UCSD-AML1 (cell line): Measurements from ENCODE around the gene CHST7.

Experiments
- DNase-seq: peaks from one replicate; lab custom pipeline; 2025; ENCODE audit not compliant: unreplicated experiment; lab: John Stamatoyannopoulos, UW

CHST7 gene

DNA sequence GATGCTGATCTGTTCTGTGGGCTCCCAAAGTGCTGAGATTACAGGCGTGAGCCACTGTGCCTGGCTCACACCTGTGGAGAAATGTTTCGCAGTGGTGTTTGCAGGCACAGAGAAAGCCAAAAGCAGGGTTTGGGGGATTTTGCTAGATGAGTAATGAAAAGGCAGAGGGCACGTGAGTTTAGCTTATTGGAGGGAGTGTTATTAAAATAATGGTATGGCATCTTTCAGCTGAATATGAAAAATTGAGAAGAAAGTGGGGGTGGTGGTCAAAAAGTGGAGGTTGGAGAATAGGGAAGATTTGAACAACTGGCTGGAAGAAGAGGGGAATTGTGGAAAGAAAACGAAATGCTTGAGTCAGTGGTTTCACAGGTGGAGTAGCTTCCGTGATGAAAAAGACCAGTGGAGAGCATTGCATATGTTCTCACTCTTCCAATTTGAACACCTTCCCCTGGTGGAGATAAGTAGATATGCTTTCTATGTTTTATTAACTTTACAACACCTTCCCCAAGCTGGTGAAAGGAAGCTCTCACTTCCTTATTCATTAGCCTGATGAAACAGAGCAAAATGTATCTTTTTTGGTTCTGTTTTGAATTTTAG is 1.1 kb upstream of the CHST7 start:
- no peak for DNase-seq

GRCh38 chrX:46573892-46574773 is 568 bp downstream of the CHST7 start:
- peak; percentile 65 for DNase-seq

GRCh38 chrX:46574774-46575381 is 1.3 kb downstream of the CHST7 start:
- peak; percentile 49 for DNase-seq

GRCh38 chrX:46575586-46575985 is 2.0 kb downstream of the CHST7 start:
- DNase-seq: no peak

DNA sequence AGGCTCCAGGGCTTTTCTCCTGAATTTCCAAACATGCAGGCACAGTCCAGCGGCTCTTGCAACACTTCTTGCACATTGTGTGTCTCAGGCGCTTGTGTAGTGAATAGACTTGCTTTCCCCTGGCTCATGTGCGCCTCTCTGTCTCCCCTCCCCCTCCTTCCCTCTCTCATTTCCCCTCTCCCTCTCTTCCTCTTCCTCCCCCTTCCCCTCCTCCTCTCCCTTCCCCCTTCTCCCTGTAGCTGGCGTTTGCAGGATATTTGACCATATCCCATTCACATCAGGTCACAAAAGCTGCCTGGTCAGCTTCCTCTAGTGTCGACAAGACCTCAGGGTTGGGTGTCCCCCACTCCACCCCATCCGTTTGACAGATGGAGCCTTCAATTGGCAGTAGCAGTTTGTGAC is 2.4 kb downstream of the CHST7 start:
- DNase-seq: peak; percentile 25

DNA sequence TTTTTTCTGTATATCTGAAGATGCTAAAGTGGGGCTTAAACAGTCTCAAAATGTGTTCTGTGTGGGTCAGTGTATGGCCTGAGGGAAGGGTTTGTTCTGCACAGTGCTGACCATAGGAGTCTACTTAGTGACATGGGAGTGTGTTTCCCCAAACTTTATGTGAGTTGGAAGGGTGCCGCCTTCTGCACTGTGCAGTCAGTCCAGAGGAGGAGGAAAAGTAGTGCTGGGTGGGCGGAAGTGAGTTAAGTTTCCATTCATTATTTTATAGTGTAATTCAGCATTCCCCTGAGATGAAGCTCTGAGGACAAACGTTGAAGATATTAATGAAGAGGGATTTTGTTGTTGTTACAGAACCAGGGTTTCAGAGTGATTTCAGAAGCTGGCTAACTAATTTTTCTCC is 2.9 kb downstream of the CHST7 start:
- DNase-seq: no peak

DNA sequence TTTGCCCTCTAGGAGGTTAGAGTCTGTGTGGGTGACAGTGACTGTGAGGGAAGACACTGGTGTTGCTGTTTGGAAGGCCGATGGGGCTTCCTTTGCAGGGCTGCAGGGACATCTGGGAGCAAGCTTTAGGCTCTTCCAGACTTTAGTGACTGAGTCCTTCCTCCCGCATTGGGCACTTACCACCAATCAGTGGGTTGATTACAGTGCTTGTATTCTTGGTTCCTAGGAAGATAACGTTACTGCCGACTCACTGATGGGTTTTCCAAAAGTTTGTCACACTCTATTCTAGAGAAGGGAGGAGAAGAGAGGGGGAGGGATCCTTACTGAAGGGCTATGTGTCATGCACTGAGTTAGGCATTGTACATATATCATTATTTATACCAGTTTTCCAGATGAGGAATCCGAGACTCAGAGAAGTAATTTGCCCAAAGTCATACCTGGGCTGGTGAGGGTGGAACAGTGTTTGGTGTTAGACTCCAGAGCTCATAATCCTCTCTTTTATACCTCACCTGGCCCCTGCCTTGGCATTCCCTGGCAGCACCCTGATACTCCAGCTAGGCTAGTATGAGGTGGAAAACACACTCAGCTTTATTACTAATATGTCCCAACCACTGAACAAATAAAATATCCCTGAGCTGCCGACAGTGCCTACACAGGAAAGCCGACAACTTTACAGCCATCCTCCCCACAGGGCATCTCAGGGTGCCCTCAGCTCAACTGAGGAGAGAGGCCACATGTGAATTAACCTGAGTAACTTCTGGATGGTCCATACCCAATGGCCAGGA is 3.8 kb downstream of the CHST7 start:
- no peak for DNase-seq

DNA sequence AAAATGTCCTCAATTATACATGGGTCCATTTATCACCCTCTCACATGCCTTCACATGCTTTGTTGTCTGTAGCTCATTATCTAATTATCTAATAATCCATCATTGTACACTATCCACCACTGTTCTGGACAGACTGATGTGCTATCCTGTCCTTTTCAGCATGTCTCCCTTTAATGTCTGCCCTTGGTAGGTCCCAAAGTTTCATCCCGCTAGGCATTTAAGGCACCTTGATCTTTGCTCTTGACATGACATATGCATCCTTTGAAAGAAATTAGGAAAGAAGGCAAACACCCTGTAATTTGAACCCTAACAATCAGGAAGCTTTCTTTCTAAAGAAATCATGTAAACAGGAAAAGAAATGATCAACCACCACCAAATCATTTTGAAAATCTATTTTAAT is 5.7 kb downstream of the CHST7 start:
- no peak for DNase-seq

DNA sequence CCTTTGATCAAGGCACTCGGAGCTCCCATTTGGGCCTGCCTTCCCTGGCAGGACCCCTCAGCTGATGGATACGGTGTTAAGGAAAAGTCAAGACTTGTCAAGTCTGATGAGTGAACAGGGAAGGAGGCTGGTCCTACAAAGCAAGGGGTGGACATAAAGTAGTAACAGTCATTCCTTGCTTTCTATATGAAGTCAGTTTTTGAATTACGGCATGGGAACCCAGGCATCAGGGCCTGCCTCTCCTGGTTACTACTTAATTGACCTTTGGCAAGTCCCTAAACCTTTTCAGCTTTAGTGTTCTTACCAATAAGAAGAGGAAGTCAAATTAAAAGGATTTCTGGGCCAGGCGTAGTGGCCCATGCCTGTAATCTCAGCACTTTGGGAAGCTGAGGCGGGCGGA is 7.0 kb downstream of the CHST7 start:
- DNase-seq: no peak

DNA sequence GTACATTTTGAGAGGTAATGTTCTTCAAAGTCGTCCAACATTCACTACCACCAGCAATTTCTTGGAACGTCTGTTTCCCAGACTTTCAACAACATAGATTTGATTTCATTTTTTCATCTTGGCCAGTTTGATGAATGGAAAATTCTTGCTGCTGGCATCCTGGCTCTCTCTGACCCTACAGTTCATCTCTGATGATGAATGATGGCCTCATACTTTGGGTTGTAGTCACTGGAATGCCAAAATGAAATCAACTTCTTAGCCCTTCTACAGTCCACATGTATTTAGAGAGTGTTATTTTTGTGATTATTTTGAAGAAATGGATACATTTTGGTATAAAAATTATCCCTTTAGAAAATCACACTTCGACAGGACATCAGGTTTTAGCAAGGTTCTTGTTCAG is 8.8 kb downstream of the CHST7 start:
- no peak for DNase-seq

GRCh38 chrX:46582966-46583365 is 9.4 kb downstream of the CHST7 start:
- DNase-seq: no peak

DNA sequence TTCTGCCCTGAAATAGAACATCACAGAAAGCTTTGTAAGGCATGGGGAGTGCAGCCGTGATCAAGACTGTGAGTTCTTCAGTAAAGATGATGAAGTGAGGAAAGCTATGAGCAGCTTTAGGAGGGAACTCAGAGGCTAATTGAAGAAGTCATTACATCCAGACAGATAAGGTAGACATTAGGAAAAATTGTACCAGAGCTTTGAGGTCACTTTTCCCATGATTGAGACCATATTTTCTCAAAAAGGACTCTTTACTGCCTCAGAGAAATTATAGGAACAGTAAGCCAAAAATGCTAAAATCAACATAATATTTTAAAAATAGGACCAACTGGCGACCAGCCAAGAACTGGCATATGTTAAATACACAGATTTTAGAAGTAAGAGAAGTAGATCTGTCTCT is 11.2 kb downstream of the CHST7 start:
- DNase-seq: no peak

DNA sequence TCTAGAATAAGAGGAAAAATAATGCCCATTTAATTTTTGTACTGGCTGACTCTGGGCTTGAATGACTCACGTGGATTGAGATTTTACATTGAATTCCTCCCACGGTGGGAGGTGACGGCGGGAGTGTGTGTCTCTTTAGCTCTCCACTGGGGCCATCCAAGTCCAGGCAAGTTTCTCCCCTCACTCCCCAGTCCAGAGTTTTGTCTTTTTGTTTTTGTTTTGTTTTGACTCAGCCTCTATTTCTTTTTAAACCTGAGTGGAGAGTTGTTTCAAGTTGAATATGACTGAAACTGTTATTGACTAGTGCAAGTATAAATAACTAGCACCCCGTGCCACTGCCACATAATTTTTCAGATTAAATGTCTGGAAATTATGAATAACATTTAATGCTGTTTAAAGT is 13.6 kb downstream of the CHST7 start:
- DNase-seq: no peak

GRCh38 chrX:46587753-46588171 is 14.2 kb downstream of the CHST7 start:
- no peak for DNase-seq

DNA sequence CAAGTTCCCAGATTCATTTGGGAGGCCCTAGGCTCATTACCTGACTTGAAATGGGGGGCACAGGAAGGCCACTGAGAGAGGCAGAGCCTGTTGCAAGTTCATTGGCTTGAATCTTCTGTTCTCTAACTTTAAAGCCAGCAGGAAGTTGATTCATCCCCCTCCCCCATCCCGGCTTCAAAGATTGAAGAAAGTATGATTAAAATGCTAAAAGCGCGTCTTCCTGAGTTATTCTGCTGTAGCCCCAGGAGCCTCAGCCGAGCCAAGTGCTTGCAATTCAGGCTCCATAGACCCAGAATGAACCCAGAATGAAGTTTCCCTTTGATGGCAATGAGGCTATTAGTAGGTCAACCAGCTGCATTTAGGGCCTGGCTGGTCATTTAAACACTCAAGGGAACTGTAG is 14.7 kb downstream of the CHST7 start:
- DNase-seq: no peak

- DNase-seq: no peak
These were observed 16.6 kb downstream of the CHST7 start for GRCh38 chrX:46589977-46590723.

GRCh38 chrX:46595084-46595483 is 21.5 kb downstream of the CHST7 start:
- DNase-seq: no peak

DNA sequence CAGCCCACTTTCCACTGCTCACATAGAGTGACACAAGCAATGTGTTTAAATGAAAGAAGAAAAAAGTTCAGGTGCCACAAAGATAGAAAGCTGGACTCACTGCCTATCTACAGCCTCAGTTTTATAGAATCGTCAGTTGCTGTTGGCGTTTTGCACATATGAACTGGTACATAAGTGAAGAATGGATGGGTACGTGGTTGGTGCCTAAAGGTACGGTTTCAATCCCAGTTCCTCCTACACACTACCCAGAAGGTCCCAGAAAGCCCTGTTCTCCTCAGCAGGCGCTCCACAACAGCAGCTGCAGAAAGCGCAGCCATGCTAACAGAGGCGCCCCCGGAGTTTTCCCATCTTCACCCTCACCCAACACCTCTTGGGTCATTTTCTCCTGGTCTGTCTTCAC is 23.6 kb downstream of the CHST7 start:
- no peak for DNase-seq

GRCh38 chrX:46597771-46598170 is 24.2 kb downstream of the CHST7 start:
- no peak for DNase-seq

- DNase-seq: no peak
These were observed 25.5 kb downstream of the CHST7 start for GRCh38 chrX:46599051-46599560.

- no peak for DNase-seq
These were observed 27.7 kb downstream of the CHST7 start for GRCh38 chrX:46601283-46601682.
